HepG2 (cell line): ENCODE measurements around the gene OGA. TPM values are rescaled to one million over a fixed set of nuclear protein-coding genes. Genes with fewer than 3 reads are reported as not detected.

Source experiments
- ARID2 ChIP-seq: sonication (generic); formaldehyde crosslinking; IDR thresholded peaks from 2 replicates; pipeline ENCODE4 v1.8.1; 2022; ENCODE audit warnings: mild to moderate bottlenecking, missing genetic modification reagents, borderline replicate concordance
- ARID5B ChIP-seq: IDR thresholded peaks from 2 replicates; pipeline ENCODE4 v1.4.0; 2020; ENCODE audit warnings: mild to moderate bottlenecking, missing genetic modification reagents
- DMAP1 ChIP-seq: IDR thresholded peaks from 2 replicates; pipeline ENCODE4 v1.6.1; 2016
- LBX2 ChIP-seq: sonication (generic); formaldehyde crosslinking; IDR thresholded peaks from 2 replicates; pipeline ENCODE4 v1.5.0; 2020; ENCODE audit warnings: missing genetic modification reagents, mild to moderate bottlenecking, borderline replicate concordance
- MAX ChIP-seq: IDR thresholded peaks from 2 replicates; pipeline ENCODE4 v1.6.1; 2012; ENCODE audit warnings: inconsistent platforms
- MIER2 ChIP-seq: IDR thresholded peaks from 2 replicates; pipeline ENCODE4 v1.6.1; 2016; ENCODE audit warnings: missing biosample characterization, missing genetic modification reagents
- RNF219 ChIP-seq: sonication (generic); formaldehyde crosslinking; IDR thresholded peaks from 2 replicates; pipeline ENCODE4 v1.5.0; 2020; ENCODE audit warnings: mild to moderate bottlenecking, missing genetic modification reagents
- SRF ChIP-seq: IDR thresholded peaks from 2 replicates; pipeline ENCODE4 v1.6.1; 2011; ENCODE audit warnings: mild to moderate bottlenecking, low read depth, low read length, moderate library complexity
- TAF15 ChIP-seq: fragments of 200-400 bp; formaldehyde crosslinking; IDR thresholded peaks from one replicate; pipeline ENCODE4 v1.6.1; 2018; ENCODE audit warnings: mild to moderate bottlenecking, low read depth, low read length; ENCODE audit not compliant: poor library complexity, severe bottlenecking
- TEAD3 ChIP-seq: optimal IDR thresholded peaks from 2 replicates; pipeline ENCODE3; 2016; ENCODE audit warnings: borderline replicate concordance
- TFDP2 ChIP-seq: sonication (generic); formaldehyde crosslinking; IDR thresholded peaks from 2 replicates; pipeline ENCODE4 v1.4.0; 2020; ENCODE audit warnings: missing genetic modification reagents
- THAP11 ChIP-seq: IDR thresholded peaks from 2 replicates; pipeline ENCODE4 v1.6.1; 2016; ENCODE audit warnings: missing biosample characterization, missing genetic modification reagents
- ZNF121 ChIP-seq: sonication (generic); formaldehyde crosslinking; IDR thresholded peaks from 2 replicates; pipeline ENCODE4 v1.5.0; 2020; ENCODE audit warnings: mild to moderate bottlenecking, missing genetic modification reagents
- ZNF20 ChIP-seq: sonication (generic); formaldehyde crosslinking; IDR thresholded peaks from 2 replicates; pipeline ENCODE4 v1.4.0; 2020; ENCODE audit warnings: mild to moderate bottlenecking, moderate library complexity, missing genetic modification reagents
- ZNF253 ChIP-seq: sonication (generic); formaldehyde crosslinking; IDR thresholded peaks from 2 replicates; pipeline ENCODE4 v1.8.0; 2022; ENCODE audit warnings: mild to moderate bottlenecking, missing genetic modification reagents, borderline replicate concordance
- ZNF432 ChIP-seq: sonication (generic); formaldehyde crosslinking; IDR thresholded peaks from 2 replicates; pipeline ENCODE4 v1.5.0; 2020; ENCODE audit warnings: missing genetic modification reagents, mild to moderate bottlenecking, borderline replicate concordance
- ZNF503 ChIP-seq: sonication (generic); formaldehyde crosslinking; IDR thresholded peaks from 2 replicates; pipeline ENCODE4 v1.4.0; 2020; ENCODE audit warnings: missing genetic modification reagents
- ZNF572 ChIP-seq: sonication (generic); formaldehyde crosslinking; IDR thresholded peaks from 2 replicates; pipeline ENCODE4 v1.5.1; 2020; ENCODE audit warnings: mild to moderate bottlenecking, missing genetic modification reagents
- ZNF614 ChIP-seq: IDR thresholded peaks from 2 replicates; pipeline ENCODE4 v1.6.1; 2018; ENCODE audit warnings: missing biosample characterization, missing genetic modification reagents, inconsistent platforms, borderline replicate concordance
- ZNF879 ChIP-seq: sonication (generic); formaldehyde crosslinking; IDR thresholded peaks from 2 replicates; pipeline ENCODE4 v1.8.1; 2023; ENCODE audit warnings: missing genetic modification reagents
- polyA plus RNA-seq, 8 experiments: library from polyadenylated mRNA; depleted of rRNA in 3 of 8; stranded (reverse) in 7 of 8; unstranded in 1 of 8; fragments of >200 nt; fragmentation: Illumina TruSeq in 4 of 8; extraction: Trizol in 4 of 8; gene quantifications; 2 replicates each; pipeline versions ENCODE4 v1.2.1 to v1.2.3, GENCODE V29; 2011 to 2016; ENCODE audit warnings: low read depth in 4 of 8, missing spikeins in 1 of 8, mixed read lengths in 1 of 8; ENCODE audit not compliant: insufficient read depth in 1 of 8
- total RNA-seq, 5 experiments: library from RNA; depleted of rRNA; stranded (reverse); fragments of >200 nt; fragmentation: Illumina TruSeq; extraction: Trizol; gene quantifications; 2 replicates each; pipeline ENCODE4 v1.2.3, GENCODE V29; 2016; ENCODE audit warnings: low read depth in 1 of 5

OGA gene
- total and polyA plus RNA-seq, 2 of the 13 experiments (the other 11 are each of a cell fraction or from before 2014, with no cell fraction given), result 33.2 to 39.8 TPM

- no peak; the same call in 1 of the 2 replicates for TF ChIP-seq ARID5B (CRISPR knock-in tag)
- TF ChIP-seq ARID2 (CRISPR knock-in tag), result no peak
- no peak for TF ChIP-seq DMAP1
- TF ChIP-seq ZNF503 (CRISPR knock-in tag), result no peak
- TF ChIP-seq TFDP2 (CRISPR knock-in tag), result 0 out of 2 replicates have a peak, but pooled peaks have one; percentile 23
- TF ChIP-seq MIER2, result no peak
- TF ChIP-seq ZNF879, result no peak
- TF ChIP-seq ZNF20 (CRISPR knock-in tag), result no peak
- TF ChIP-seq ZNF614 (CRISPR knock-in tag), result peak; percentile 1; the same call in 1 of the 2 replicates
- TF ChIP-seq ZNF253 (CRISPR knock-in tag), result no peak
- TF ChIP-seq ZNF432 (CRISPR knock-in tag), result no peak
- no peak for TF ChIP-seq ZNF121 (CRISPR knock-in tag)
- TF ChIP-seq MAX, result peak; percentile 70
- TF ChIP-seq ZNF572, result no peak
- no peak for TF ChIP-seq RNF219 (CRISPR knock-in tag)
- no peak for TF ChIP-seq TAF15
- TF ChIP-seq TEAD3 (CRISPR knock-in tag), result no peak
- TF ChIP-seq LBX2 (CRISPR knock-in tag), result no peak
- peak; percentile 68; the same call in 1 of the 2 replicates for TF ChIP-seq SRF
- TF ChIP-seq THAP11 (CRISPR knock-in tag), result no peak
These were observed 809 bp upstream of the OGA start (continued) for GRCh38 chr10:101818872-101819633.
